Skeletal muscle tissue (tissue), 4 donors: ENCODE results near the gene KPNA4. TPM values are rescaled to one million over a fixed set of nuclear protein-coding genes. Genes with fewer than 3 reads are reported as not detected.

Experiments used
- H3K27ac ChIP-seq: one replicate; pipeline ENCODE4 v1.7.0; 2013; ENCODE audit warnings: mild to moderate bottlenecking, low read depth, low read length, inconsistent platforms
- H3K27me3 ChIP-seq, 3 donors: one replicate each; pipeline ENCODE4 v1.7.0; 2013; ENCODE audit warnings: low read length in 3 of 3; ENCODE audit not compliant: control insufficient read depth in 3 of 3, insufficient read depth in 3 of 3
- H3K36me3 ChIP-seq, 3 donors: one replicate each; pipeline ENCODE4 v1.7.0; 2013; ENCODE audit warnings: low read length in 3 of 3; ENCODE audit not compliant: control insufficient read depth in 3 of 3, insufficient read depth in 3 of 3
- H3K4me1 ChIP-seq, 3 donors: one replicate each; pipeline ENCODE4 v1.7.0; 2013; ENCODE audit warnings: low read length in 3 of 3, mild to moderate bottlenecking in 3 of 3; ENCODE audit not compliant: control insufficient read depth in 3 of 3, insufficient read depth in 3 of 3
- H3K4me3 ChIP-seq, 3 donors: one replicate each; pipeline ENCODE4 v1.7.0; 2013; ENCODE audit warnings: low read length in 3 of 3
- H3K9ac ChIP-seq, 3 donors: one replicate each; pipeline ENCODE4 v1.7.0; 2013; ENCODE audit warnings: low read length in 3 of 3, mild to moderate bottlenecking in 3 of 3, moderate library complexity in 2 of 3, low read depth in 1 of 3
- H3K9me3 ChIP-seq, 3 donors: one replicate each; pipeline ENCODE4 v1.7.0; 2013; ENCODE audit warnings: low read length in 3 of 3; ENCODE audit not compliant: control insufficient read depth in 3 of 3
- total RNA-seq: library from RNA; depleted of rRNA; stranded (reverse); fragments of >200 nt; gene quantifications from one replicate; pipeline ENCODE4 v1.2.3, GENCODE V29; 2014
- donor health status: Osteomylitis.

The KPNA4 gene
- total RNA-seq, 1 donor from 2014 or later: 25.6 TPM

DNA sequence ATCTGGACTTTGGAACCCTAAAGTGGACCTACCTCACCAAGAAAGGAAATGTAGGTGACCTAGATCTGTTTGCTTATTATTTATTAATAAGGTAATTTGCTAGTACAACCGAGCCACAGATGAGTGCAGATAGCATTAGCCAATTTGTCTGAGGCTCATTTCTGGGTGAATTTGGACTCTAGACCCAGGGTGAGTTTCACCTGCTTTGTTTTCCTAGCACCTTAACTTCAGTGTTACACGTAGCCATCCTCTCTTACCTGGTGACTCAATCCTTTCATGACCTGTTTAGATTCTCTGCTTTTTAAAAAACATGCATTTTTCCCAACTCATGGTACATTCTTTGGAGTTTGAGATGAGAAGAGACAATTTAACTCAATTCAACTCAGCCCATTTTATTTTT lies 33.5 kb upstream of the KPNA4 start:
- Histone ChIP-seq H3K9ac (no peak overlapping the region), H3K4me1 (no peaks in the 10 kb centered on the region), H3K9me3 (no peaks in the 10 kb centered on the region), H3K36me3 (no peaks in the 10 kb centered on the region), H3K4me3 (no peak overlapping the region), H3K27me3 (no peaks in the 10 kb centered on the region), H3K27ac (no peak overlapping the region)

DNA sequence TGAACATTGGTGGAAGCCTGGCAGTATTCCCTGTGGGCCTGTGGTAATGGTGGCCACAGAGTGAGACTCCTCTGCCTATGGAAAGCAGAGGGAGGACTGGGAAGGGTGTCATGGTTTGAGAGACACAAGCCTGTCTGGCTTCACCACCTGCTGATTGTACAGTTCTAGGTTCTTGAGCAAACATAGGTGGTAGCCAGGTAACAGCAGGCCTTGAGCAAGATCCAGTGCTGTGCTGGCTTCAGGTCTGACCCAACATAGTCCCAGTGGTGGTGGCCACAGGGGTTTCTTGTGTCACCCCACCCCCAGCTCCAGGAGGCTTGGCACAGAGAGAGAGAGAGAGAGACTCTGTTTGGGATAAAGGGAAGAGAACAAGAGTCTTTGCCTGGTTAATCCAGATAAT lies 22.7 kb upstream of the KPNA4 start:
- no peaks in the 10 kb centered on the region for H3K27me3 ChIP-seq
- H3K9ac ChIP-seq: no peak overlapping the region
- H3K4me1 ChIP-seq: peaks cover 5 to 15% (median 11%) of the 10 kb centered on the region in 3 donors
- no peaks in the 10 kb centered on the region for H3K9me3 ChIP-seq
- no peaks in the 10 kb centered on the region for H3K36me3 ChIP-seq
- no peak overlapping the region for H3K4me3 ChIP-seq
- H3K27ac ChIP-seq: no peak overlapping the region

DNA sequence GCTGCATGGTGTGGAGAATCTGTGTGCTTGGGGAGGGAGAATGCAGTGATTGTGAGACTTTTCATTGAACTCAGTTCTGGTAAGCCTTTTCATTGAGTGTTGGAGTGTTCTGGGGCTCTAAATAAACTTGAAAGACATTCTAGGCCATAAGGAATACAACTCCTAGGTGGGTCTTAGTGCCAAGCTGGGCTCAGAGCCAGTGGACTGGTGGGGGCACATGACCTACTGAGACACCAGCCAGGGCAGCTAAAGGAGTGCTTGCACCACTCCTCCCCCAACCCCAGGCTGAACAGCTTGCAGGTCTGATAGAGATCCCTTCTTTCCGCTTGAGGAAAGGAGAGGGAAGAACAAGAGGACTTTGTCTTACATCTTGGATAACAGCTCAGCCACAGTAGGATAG lies 21.7 kb upstream of the KPNA4 start:
- Histone ChIP-seq H3K9me3 (no peaks in the 10 kb centered on the region), H3K27me3 (no peaks in the 10 kb centered on the region), H3K4me3 (no peak overlapping the region), H3K27ac (no peak overlapping the region), H3K4me1 (peaks cover 5 to 15% (median 11%) of the 10 kb centered on the region in 3 donors), H3K9ac (no peak overlapping the region), H3K36me3 (no peaks in the 10 kb centered on the region)

DNA sequence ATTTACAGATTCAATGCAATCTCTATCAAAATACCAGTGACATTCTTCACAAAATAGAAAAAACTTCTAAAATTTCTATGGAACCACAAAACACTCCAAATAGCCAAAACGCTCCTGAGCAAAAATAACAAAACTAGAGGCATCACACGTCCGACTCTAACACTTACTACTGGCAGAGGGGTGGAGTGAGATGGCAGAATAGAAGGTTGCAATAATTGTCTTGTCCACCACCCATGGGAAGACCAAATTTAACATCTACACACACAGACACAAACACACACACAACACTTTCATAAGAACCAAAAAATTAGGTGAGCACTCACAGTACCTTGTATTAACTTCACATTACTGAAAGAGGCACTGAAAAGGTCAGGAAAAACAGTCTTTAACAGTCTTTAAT lies 21.3 kb upstream of the KPNA4 start:
- Histone ChIP-seq H3K36me3 (no peaks in the 10 kb centered on the region), H3K4me3 (no peak overlapping the region), H3K27ac (no peak overlapping the region), H3K4me1 (peaks cover 5 to 15% (median 11%) of the 10 kb centered on the region in 3 donors), H3K27me3 (no peaks in the 10 kb centered on the region), H3K9ac (no peak overlapping the region), H3K9me3 (no peaks in the 10 kb centered on the region)

DNA sequence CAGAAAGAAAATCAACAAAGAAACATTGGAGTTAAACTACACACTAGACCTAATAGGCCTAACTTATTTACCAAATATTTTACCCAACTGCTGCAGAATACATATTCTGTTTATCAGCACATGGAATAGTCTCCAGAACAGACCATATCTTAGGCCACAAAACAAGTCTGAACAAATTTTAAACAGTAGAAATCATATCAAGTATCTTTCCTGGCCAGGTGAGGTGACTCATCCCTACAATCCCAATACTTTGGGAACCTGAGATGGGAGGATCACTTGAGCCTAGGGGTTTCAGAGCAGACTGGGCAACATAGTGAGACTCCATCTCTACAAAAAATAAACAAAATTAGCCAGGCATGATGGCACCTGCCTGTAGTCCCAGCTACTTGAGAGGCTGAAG lies 18.1 kb upstream of the KPNA4 start:
- Histone ChIP-seq H3K36me3 (no peaks in the 10 kb centered on the region), H3K4me3 (no peak overlapping the region), H3K27ac (no peak overlapping the region), H3K9ac (no peak overlapping the region), H3K9me3 (no peaks in the 10 kb centered on the region), H3K27me3 (no peaks in the 10 kb centered on the region), H3K4me1 (peaks cover 5 to 15% (median 11%) of the 10 kb centered on the region in 3 donors)

DNA sequence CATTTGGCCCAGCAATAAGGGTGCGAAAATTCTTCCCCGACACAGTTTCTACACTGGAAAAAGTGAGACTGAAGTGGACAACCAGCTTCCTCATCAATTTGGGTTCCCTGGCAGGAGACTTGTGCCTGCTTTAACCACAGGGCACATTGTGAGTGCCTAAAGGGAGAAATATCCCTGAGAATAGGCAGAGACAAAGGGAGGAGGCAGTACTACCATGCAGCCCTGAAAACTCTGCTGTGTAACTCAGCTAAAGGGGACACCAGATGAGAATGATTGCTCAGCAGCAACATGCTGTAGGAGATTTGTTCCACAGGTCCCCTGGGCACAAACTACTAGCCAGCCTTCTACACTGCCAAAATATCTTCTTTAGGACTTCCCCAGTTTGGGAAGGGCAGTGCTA lies 15.6 kb upstream of the KPNA4 start:
- Histone ChIP-seq H3K27me3 (no peaks in the 10 kb centered on the region), H3K4me3 (no peak overlapping the region), H3K27ac (no peak overlapping the region), H3K4me1 (peaks cover 0 to 9% (median 5%) of the 10 kb centered on the region in 3 donors), H3K9me3 (no peaks in the 10 kb centered on the region), H3K36me3 (no peaks in the 10 kb centered on the region), H3K9ac (no peak overlapping the region)

DNA sequence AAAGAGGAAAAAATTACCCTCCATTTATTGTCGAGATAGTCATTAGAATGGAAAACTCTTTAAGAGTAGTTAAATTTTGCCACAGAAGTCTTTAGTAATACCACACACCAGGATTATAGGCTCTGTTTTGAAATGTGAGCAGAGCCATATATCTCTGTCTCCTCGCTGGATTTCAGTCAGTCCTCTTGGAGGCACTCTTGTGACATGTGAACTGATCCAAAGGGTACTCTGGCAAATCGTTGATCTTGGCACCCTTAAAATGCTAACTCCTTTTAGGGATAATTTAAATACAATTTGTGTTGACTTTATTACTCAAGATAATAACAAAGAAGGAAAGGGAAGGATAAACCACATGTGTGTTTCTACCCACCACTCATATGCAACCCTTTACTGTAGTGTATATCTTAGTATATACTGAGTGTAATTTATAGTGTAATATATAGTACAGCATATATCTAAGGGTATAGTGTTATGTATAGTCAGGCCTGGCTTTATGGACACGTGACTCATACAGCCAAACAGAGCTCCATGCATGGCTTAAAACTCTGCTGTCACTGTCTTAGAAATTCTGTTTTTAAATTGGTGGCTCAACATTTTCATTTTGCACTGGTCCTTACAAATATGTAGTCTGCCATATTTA lies 12.3 kb upstream of the KPNA4 start:
- peak overlapping the region; percentile 19 for H3K27ac ChIP-seq
- H3K36me3 ChIP-seq: no peaks in the 10 kb centered on the region
- peak overlapping the region in 1 of 3 donors; percentile 34 for H3K4me3 ChIP-seq
- no peaks in the 10 kb centered on the region for H3K9me3 ChIP-seq
- peak overlapping the region in 1 of 3 donors; percentile 5 for H3K9ac ChIP-seq
- H3K27me3 ChIP-seq: no peaks in the 10 kb centered on the region
- H3K4me1 ChIP-seq: peaks cover 0 to 12% (median 5%) of the 10 kb centered on the region in 3 donors

DNA sequence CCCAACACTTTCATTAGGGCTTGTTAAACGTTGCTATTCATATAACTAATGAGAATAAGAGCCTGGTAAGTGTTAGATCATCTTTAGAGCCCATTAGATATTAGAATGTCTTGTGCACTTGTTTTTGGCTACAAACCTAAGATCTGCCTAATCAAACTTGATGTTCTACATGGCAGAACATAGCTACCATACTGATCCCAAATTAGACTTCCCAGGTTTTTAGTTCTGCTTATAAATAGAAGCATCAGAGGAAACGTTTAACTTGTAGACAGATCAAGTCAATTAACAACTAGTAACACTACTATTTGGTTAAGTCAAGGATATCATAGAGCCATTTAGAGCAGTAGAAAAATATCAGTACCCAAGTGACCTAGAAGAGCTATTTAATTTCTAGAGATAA lies 11.7 kb upstream of the KPNA4 start:
- peak overlapping the region in 1 of 3 donors; percentile 34 for H3K4me3 ChIP-seq
- H3K27ac ChIP-seq: peak overlapping the region; percentile 19
- H3K9me3 ChIP-seq: no peaks in the 10 kb centered on the region
- peaks cover 0 to 12% (median 5%) of the 10 kb centered on the region in 3 donors for H3K4me1 ChIP-seq
- no peaks in the 10 kb centered on the region for H3K36me3 ChIP-seq
- no peaks in the 10 kb centered on the region for H3K27me3 ChIP-seq
- peak overlapping the region in 1 of 3 donors; percentile 5 for H3K9ac ChIP-seq

DNA sequence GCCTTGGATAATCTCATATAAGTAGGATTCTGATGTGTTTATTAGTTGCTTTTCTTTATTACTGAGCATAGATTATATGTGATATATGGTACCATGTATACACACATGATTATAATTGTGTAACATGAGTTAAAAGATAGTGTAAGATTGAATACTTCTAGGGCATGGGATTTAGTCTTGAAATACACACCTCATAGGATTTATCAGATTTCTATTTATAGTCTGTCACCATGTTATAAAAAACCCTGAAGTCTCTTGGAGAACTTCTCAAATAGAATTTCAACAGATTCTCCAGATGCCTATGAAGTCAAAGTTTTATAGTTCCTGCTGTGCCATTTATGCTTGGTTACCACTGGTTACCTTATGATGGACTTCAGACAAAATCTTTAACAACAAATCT lies 11.2 kb upstream of the KPNA4 start:
- H3K27ac ChIP-seq: peak overlapping the region; percentile 19
- H3K36me3 ChIP-seq: no peaks in the 10 kb centered on the region
- H3K4me1 ChIP-seq: peaks cover 0 to 12% (median 5%) of the 10 kb centered on the region in 3 donors
- no peaks in the 10 kb centered on the region for H3K9me3 ChIP-seq
- H3K9ac ChIP-seq: no peak overlapping the region
- H3K4me3 ChIP-seq: no peak overlapping the region
- no peaks in the 10 kb centered on the region for H3K27me3 ChIP-seq

DNA sequence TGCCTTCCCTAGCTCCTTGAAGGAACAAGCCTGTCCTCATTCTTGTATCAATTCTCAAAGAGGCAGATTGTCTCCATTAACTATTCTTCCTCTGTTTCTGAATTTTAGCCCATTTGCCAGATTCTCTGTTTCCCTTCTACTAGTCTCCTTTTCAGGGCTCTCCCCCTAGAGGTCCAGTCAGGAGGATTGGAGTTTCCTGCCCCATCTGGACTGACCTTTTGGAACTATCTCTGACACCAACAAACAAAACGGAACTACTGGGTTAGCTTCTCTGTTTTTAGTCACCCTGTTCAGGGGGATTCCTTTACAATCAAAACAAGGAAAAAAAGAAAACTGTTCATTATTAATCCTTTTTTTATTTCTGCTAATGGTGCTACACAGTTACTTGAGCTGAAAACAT lies 10.2 kb upstream of the KPNA4 start:
- no peak overlapping the region for H3K9ac ChIP-seq
- H3K9me3 ChIP-seq: no peaks in the 10 kb centered on the region
- peaks cover 0 to 12% (median 5%) of the 10 kb centered on the region in 3 donors for H3K4me1 ChIP-seq
- H3K27me3 ChIP-seq: no peaks in the 10 kb centered on the region
- no peaks in the 10 kb centered on the region for H3K36me3 ChIP-seq
- no peak overlapping the region for H3K4me3 ChIP-seq
- H3K27ac ChIP-seq: no peak overlapping the region
